Endothelial cell (in vitro differentiated cells): ENCODE data around the gene IGFBP2. TPM values are rescaled to one million over a fixed set of nuclear protein-coding genes. Genes with fewer than 3 reads are reported as not detected.
A peak's percentile ranks its signal among the peaks of the same experiment; 100 is the strongest.

ENCODE experiments used
- DNase-seq: peaks from one replicate; pipeline ENCODE4 v3.0.0; 2021; ENCODE audit warnings: low spot score
- H3K27ac Mint-ChIP-seq: one replicate; pipeline ENCODE4 v1.8.0; 2021; ENCODE audit warnings: mixed read lengths, inconsistent platforms; ENCODE audit not compliant: unreplicated experiment
- H3K27me3 Mint-ChIP-seq: one replicate; pipeline ENCODE4 v1.8.0; 2021; ENCODE audit warnings: mild to moderate bottlenecking, moderate library complexity, mixed read lengths, inconsistent platforms; ENCODE audit not compliant: unreplicated experiment
- H3K36me3 Mint-ChIP-seq: one replicate; pipeline ENCODE4 v1.8.0; 2021; ENCODE audit warnings: mild to moderate bottlenecking, low read depth, mixed read lengths, inconsistent platforms; ENCODE audit not compliant: unreplicated experiment
- H3K4me1 Mint-ChIP-seq: one replicate; pipeline ENCODE4 v1.8.0; 2021; ENCODE audit warnings: mild to moderate bottlenecking, mixed read lengths, inconsistent platforms; ENCODE audit not compliant: unreplicated experiment
- H3K4me3 Mint-ChIP-seq: one replicate; pipeline ENCODE4 v1.8.0; 2021; ENCODE audit warnings: mild to moderate bottlenecking, mixed read lengths, inconsistent platforms; ENCODE audit not compliant: unreplicated experiment
- H3K9me3 Mint-ChIP-seq: one replicate; pipeline ENCODE4 v1.8.0; 2021; ENCODE audit warnings: mixed read lengths, inconsistent platforms; ENCODE audit not compliant: unreplicated experiment
- CTCF ChIP-seq: fragments of 200-600 bp; sonication (generic); IDR thresholded peaks from one replicate; pipeline ENCODE4 v1.5.0; 2021; ENCODE audit warnings: antibody characterized with exemption; ENCODE audit not compliant: unreplicated experiment
- total RNA-seq: library from RNA; stranded (reverse); fragmentation: NEBNext Ultra II Directional; extraction: Animal tissue kit (Norgen Biotek cat#: 25700); gene quantifications from one replicate; pipeline ENCODE4 v1.2.1, GENCODE V29; 2021; ENCODE audit not compliant: unreplicated experiment

IGFBP2 gene
- total RNA-seq, 1 donor from 2014 or later, result 1,170 TPM

GRCh38 chr2:216626168-216626874, 6.9 kb upstream of the IGFBP2 start:
- no peak for DNase-seq
- peaks cover 5% of the 10 kb centered on the region for H3K4me1 Mint-ChIP-seq
- H3K36me3 Mint-ChIP-seq, result no peaks in the 10 kb centered on the region
- H3K27me3 Mint-ChIP-seq, result peaks cover 2% of the 10 kb centered on the region
- no peak overlapping the region for H3K27ac Mint-ChIP-seq
- no peak for TF ChIP-seq CTCF
- no peaks in the 10 kb centered on the region for H3K9me3 Mint-ChIP-seq
- no peak overlapping the region for H3K4me3 Mint-ChIP-seq

GRCh38 chr2:216626875-216627245, 6.4 kb upstream of the IGFBP2 start:
- Mint-ChIP-seq H3K9me3 (no peaks in the 10 kb centered on the region), H3K4me1 (peaks cover 10% of the 10 kb centered on the region), H3K4me3 (no peak overlapping the region), H3K36me3 (no peaks in the 10 kb centered on the region), H3K27ac (no peak overlapping the region), H3K27me3 (peaks cover 2% of the 10 kb centered on the region)
- no peak for DNase-seq
- no peak for TF ChIP-seq CTCF

- Mint-ChIP-seq H3K27me3 (peaks cover 16% of the 10 kb centered on the region), H3K36me3 (peaks cover 16% of the 10 kb centered on the region), H3K27ac (no peak overlapping the region), H3K4me1 (peaks cover 27% of the 10 kb centered on the region), H3K4me3 (no peak overlapping the region), H3K9me3 (no peaks in the 10 kb centered on the region)
- TF ChIP-seq CTCF, result no peak
- DNase-seq, result no peak
Measured at GRCh38 chr2:216629784-216630183, 3.4 kb upstream of the IGFBP2 start.

GRCh38 chr2:216632346-216632951, 771 bp upstream of the IGFBP2 start:
- peaks cover 47% of the 10 kb centered on the region for H3K4me1 Mint-ChIP-seq
- H3K27ac Mint-ChIP-seq, result peak overlapping the region; percentile 85
- TF ChIP-seq CTCF, result no peak

More at GRCh38 chr2:216632346-216632951, 771 bp upstream of the IGFBP2 start:
- Mint-ChIP-seq H3K27me3 (peaks cover 30% of the 10 kb centered on the region), H3K4me3 (peak overlapping the region; percentile 95), H3K9me3 (no peaks in the 10 kb centered on the region), H3K36me3 (peaks cover 30% of the 10 kb centered on the region)
- DNase-seq, result no peak
